HG03565 (cell line): Measurements from ENCODE around the gene LRRC36.

Experiments
- ATAC-seq: cut with Tn5 transposase; IDR thresholded peaks from one replicate; pipeline ENCODE4 v1.9.1; 2021; ENCODE audit warnings: mild to moderate bottlenecking, moderate library complexity; ENCODE audit not compliant: unreplicated experiment

The LRRC36 gene, protein sequence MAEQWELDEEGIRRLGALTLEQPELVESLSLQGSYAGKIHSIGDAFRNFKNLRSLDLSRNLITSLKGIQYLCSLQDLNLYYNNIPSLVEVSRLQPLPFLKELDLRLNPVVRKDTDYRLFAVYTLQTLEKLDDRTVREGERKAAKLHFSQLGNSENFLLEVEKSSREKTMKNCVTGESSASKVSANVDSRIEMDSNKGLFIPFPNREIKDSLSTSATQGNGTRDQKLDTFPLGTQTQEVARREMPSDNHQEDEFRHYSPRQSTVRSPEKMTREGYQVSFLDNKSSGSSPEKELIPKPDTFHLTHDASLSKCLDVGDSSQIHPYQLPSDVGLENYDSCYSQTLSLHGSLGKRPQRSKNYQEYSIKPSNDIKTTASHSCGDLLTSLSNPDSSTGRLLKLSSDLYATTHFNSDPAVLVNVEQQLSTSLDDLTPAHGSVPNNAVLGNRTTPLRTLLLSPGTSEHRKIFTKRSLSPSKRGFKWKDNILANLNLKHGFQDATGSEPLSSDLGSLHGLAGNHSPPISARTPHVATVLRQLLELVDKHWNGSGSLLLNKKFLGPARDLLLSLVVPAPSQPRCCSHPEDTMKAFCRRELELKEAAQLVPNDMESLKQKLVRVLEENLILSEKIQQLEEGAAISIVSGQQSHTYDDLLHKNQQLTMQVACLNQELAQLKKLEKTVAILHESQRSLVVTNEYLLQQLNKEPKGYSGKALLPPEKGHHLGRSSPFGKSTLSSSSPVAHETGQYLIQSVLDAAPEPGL

DNA sequence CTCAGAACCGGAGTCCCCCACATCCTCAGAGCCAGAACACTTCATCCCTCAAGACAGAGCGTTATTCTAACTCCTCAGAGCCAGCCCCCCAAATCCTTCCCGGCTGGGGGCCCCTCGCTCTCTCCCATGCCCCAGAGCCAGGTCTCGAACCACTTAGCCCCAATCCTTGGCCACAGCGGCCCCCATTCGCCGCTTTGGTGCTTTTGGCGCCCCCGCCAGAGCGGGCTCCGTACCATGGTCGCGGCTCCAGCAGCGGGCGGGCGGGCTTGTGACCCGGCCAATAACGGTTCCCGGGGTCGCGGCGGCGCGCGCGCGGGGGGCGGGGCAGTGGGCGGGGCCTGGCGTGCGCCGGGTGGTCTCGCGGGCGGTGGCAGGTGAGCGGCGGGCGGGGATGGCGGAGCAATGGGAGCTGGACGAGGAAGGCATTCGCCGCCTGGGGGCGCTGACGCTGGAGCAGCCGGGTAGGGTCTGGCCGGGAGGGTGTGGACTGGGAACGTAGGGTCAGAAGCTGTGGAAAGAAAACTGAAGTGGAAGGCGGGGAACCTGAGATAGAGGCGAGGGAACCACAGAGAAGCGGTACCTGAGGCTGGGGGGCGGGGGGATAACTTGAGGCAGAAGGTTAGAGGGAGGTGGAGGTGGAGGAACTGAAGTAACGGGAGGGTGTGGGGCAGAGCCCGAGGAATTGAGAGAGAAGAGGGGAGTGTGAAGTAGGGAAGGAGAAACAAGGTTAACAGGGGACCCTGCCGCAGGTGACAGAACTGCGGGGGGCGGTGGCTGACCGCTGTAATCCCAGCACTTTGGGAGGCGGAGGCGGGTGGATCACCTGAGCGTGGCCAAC, at the start of gene LRRC36, which contains the start of gene KCTD19:
Gene LRRC36, plus strand, starts transcription at position 344 of the 838 bp plus-strand sequence. Its CDS starts 48 bp downstream, at position 392.
Gene KCTD19, minus strand, starts transcription at position 270 of the 838 bp plus-strand sequence. Its CDS starts 34 bp downstream, at position 236.
- ATAC-seq, result no peak

DNA sequence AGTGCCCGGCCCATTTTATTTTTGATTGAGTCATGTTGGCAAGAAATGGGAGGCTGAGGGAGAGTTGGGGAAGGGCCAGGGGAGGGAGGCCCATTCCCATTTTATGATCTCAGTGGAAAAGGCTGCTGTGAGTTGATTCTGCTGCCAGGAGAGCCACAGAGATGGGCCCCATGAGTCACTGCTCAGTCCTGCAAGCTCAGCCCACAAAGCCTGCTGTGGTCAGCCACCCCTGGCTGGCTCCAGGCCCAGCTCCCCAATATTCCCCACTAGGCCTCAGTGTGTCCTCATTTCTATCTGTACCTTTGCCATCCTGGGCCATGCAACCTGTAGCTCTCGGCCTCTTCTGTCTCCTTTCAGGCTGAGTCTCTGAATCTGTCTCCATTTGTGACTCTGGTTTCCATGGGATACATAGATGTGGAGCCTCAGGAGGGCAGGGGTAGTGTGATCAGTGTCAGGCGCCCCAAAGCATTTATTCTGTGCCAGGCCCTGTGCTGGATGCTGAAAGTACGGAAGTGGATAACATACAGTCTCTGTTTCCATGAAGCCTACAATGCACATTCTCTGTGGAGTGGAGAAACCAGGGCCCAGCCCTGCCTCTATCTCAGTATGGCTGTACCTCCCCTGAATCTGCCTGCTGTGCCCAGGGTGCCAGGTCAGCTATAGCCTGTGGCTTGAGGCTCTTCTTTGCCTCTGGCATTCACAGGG, 49.2 kb upstream of the LRRC36 start:
- ATAC-seq, result no peak

DNA sequence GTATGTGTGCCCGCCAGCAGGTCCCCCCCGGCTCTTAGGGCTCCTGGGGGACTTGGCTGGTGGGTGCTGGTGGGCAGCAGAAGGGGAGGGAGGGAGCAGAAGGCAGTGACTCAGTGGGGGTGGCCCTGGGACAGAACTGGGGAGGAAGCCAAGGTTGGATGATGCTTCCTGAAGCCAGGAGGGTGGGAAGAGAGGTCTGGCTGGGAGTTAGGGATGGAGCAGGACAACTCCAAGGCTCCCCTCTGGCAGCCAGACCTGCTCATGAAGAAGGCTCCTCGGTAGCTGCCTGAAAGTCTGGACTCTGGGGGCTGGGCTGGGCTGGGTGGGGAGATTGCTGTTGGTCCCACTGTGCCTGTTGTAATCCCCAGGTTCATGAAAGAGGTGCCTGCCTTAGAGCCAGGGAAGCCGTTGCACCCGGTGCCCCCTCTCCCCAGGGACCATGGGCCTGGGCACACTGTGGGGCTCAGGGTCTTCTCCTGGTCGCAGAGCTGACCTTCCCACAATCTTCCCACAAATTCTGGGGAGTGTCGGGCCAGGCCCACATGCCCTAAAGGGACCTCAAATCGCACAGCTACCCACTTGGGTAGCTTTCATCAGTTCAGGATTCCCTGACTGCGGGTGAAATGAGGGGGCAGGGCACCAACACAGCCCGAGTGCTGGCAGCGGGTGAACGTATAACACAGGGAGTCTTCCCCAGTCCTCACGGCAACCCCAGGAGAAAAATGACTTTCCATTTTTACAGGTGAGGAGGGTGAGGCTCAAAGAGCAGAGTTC, 48.4 kb upstream of the LRRC36 start:
- ATAC-seq, result no peak

DNA sequence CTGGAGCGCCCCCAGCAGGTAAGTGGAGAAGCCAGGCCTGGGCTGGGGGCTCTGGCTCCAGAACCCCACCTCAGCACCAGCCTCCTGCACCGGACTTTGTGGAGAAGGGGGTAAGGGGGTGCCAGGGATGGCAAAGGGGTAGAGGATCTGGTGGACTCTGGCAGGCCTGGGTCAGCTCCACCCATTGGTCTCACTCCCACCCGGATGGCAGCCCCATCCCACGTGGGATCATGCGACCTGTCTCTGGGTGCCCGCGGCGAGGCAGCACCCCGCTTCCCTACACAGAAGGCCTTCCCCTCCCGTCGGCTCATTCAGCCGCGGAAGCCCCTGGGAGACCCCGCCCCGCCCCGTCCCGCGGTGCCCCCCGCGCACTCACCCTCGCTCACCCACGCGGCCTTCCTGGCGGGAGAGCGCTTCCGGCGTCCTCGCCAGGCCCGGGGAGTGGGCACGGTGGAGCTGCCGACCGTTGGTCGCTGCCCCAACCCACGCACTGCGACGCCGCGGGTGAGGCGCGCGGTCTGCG, 47.8 kb upstream of the LRRC36 start:
- ATAC-seq, result peak; percentile 23

DNA sequence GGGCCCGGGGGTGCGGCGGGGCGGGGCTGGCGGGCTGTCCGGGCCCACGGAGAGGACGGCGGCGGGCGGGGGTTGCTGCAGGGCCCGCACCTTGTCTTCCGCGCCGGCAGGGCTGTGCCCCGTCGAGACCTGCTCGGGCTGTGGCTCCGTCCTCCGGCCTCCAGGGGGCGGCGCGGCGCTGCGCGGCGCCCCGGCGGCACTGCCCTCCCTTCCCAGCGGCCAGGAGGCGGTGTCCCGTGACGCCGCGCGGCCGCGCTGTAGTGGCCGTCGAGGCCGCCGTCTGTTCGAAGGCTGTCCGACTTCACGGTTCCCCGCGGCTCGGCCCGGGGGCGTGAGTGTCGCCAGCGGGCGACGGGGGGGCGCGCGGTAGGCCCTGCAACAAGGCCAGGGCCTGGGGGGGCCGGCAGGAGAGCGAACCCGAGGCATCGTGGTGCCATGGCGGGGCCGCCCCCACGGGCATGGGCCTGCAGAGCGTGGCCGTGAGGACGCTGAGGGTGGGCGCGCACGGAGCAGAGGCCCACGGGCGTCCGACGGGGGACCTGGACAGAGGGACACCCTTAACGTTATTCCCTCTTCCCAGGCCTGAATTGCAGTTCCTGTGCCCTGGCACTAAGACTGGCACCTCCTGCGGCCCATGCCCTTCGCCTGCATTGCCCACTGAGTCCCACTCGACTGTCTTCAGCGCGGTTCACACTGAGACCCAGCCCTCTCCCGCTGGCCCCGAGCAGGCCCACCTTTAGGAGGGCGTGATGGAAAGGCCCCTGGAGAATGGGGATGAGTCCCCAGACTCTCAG, 47.1 kb upstream of the LRRC36 start, which contains the start of gene PLEKHG4:
Gene PLEKHG4, plus strand, starts transcription at position 237 of the 794 bp plus-strand sequence. Its CDS starts 513 bp downstream, at position 750.
- ATAC-seq, result peak; percentile 57

DNA sequence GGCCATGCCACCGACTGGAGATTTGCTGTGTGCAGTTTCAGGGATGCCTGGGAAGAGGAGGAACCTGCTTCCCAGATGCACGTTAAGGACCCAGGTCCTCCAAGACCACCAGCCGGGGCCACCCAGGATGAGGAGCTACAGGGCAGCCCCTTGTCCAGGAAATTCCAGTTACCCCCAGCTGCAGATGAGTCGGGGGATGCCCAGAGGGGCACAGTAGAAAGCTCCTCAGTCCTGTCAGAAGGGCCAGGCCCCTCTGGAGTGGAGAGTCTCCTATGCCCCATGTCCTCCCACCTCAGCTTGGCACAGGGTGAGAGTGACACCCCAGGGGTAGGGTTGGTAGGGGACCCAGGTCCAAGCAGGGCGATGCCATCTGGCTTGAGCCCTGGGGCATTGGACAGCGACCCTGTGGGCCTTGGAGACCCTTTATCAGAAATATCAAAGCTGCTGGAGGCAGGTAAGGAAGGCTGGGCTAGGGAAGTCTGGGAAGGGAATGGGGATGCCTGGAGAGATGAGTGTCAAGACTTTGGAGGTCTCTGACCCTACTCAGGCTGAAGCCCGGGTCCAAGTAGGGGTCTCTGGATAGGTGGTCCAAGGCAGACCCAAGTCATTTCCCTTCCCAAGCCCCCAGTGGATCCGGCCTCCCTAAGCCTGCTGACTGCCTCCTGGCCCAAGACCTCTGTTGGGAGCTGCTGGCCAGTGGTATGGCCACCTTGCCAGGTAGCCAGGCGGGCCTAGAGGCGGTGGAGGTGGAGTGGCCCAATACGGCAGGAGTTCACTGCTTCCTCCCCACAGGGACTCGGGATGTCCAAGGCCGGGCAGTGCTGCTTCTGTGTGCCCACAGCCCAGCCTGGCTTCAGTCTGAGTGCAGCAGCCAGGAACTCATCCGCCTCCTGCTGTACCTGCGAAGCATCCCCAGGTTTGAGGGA, 46.3 kb upstream of the LRRC36 start:
- no peak for ATAC-seq

DNA sequence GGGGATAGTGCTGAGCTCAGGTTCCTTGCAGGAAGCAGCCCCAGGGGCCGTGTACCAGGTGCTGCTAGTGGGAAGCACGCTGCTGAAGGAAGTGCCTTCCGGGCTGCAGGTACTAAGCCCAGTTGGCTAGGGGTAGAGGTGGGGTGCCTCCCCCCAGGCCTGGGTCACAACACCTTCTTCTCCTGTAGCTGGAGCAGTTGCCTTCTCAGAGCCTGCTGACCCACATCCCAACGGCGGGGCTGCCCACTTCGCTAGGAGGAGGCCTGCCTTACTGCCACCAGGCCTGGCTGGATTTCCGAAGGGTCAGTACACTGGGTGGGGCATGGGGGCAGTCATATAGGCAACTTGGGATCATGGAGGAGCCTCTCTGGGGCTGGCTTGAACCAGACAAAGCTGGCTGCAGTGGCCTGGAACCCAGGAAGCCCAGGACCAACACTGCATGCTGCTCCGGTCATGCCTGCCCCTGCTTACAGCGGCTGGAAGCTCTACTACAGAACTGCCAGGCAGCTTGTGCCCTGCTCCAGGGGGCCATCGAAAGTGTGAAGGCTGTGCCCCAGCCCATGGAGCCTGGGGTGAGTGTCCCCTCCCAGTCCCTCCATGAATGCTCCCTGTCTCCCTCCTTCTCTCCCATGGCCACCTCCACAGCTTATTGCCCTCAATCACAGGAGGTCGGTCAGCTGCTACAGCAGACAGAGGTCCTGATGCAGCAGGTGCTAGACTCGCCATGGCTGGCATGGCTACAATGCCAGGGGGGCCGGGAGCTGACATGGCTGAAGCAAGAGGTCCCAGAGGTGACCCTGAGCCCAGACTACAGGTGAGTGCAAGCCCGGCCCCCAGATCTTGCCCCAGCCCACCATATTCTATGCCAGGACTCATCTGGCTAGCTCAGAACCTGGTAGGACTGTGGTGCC, 44.8 kb upstream of the LRRC36 start:
- no peak for ATAC-seq

DNA sequence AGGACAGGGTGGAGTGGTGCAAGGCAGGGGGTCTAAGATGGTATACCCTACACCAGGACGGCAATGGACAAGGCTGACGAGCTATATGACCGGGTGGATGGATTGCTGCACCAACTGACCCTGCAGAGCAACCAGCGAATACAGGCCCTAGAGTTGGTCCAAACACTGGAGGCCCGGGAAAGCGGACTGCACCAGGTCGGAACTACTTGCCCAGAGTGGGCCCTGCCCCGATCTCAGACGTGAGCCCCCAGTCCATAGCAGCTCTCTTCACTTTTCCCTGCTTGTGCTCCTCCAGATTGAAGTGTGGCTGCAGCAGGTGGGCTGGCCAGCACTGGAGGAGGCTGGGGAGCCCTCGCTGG, 44.2 kb upstream of the LRRC36 start:
- ATAC-seq, result no peak

DNA sequence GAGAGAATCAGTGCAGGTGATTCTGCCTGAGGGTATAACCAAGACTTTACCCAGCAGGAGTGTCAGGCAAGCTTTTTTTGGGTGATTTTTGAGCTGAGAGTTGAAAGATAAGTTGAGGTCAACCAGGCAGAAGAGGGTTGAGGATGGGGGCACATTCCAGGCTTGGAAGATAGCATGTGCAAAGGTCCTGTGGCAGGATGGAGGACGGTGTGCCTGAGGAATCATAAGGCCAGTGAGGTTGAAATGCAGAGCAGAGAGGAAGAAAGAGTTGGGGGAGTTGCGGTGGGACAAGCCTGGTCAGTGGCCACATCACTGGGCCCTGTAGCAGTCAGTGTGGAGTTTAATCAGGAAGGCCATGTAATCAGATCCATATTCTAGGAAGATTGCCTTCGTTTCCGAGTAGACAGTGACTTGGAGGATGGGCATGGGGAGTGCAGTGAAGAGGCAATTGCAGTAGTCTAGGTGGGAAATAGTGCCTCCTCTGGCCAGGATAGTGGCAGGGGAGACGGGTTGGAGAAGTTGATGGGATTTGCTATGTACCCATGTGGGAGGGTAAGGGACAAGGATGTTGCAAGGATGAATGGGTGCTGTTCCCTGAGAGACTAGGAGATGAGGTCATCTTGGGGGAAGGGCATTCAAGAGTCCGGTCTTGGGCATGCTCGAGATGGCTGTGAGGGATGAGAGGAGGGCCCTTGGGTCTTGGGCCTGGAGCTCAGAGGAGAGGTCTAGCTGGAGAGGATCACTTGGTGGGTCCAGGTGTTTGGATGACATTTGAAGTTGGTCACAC, 43.4 kb upstream of the LRRC36 start:
- no peak for ATAC-seq

DNA sequence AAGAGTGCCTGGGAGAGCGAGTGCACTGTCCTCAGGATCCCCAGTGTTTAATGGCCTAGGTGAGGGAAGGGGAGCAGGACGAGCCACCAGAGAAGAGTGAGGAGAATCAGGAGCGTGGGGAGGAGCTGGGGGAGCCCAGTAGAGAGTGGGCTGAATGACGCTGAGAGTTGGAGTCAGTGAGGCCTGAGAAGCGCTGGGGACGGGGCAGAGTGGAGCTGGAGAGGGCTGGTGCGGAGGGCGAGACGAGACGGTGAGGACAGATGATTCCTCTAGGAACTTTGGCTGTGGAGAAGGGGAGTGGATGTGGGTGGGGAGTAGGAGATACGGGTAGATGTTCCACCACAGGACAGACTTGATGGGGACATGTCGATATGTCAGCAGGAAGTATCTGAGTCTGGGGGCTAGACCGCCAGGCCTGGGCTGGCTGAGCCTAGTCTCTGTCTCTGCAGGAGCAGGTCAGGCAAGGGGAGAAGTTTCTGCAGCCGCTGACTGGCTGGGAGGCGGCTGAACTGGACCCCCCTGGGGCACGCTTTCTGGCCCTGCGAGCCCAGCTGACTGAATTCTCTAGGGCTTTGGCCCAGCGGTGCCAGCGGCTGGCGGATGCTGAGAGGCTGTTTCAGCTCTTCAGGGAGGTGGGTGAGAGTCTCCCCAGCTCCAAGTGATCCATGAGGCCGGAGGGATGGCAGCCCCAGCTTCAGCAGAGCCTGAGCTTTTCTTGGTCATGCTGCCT, 42.6 kb upstream of the LRRC36 start:
- ATAC-seq, result no peak

DNA sequence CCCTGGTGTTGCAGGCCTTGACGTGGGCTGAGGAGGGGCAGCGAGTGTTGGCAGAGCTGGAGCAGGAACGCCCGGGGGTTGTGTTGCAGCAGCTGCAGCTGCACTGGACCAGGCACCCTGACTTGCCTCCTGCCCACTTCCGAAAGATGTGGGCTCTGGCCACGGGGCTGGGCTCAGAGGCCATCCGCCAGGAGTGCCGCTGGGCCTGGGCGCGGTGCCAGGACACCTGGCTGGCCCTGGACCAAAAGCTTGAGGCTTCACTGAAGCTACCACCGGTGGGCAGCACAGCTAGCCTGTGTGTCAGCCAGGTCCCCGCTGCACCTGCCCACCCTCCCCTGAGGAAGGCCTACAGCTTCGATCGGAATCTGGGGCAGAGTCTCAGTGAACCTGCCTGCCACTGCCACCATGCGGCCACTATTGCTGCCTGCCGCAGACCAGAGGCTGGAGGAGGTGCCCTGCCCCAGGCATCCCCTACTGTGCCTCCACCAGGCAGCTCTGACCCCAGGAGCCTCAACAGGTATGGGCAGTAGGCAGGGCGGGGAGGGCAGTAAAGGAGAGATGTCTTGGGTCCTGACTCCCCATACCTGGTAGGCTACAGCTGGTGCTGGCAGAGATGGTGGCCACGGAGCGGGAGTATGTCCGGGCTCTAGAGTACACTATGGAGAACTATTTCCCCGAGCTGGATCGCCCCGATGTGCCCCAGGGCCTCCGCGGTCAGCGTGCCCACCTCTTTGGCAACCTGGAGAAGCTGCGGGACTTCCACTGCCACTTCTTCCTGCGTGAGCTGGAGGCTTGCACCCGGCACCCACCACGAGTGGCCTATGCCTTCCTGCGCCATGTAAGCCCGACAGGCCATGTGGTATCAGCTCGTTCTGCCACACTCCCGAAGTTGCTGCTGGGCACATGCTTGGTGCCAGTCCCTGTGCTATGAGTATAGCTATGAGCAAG, 41.6 kb upstream of the LRRC36 start:
- no peak for ATAC-seq

DNA sequence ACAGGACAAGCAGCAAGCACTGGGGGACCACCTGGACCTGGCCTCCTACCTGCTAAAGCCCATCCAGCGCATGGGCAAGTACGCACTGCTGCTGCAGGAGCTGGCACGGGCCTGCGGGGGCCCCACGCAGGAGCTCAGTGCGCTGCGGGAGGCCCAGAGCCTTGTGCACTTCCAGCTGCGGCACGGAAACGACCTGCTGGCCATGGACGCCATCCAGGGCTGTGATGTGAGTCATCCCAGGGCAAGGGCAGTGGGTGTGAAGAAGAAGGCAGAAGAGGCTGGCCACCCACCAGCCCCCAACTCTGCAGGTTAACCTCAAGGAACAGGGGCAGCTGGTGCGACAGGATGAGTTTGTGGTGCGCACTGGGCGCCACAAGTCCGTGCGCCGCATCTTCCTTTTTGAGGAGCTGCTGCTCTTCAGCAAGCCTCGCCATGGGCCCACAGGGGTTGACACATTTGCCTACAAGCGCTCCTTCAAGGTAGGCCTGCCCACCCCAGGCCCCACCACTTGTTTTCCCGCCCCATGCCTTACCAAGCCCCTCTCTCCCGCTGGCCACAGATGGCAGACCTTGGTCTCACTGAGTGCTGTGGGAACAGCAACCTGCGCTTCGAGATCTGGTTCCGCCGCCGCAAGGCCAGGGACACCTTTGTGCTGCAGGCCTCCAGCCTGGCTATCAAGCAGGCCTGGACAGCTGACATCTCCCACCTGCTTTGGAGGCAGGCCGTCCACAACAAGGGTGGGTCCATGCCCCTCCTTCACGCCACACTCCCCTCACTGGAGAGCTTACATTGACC, 40.0 kb upstream of the LRRC36 start:
- ATAC-seq, result no peak

DNA sequence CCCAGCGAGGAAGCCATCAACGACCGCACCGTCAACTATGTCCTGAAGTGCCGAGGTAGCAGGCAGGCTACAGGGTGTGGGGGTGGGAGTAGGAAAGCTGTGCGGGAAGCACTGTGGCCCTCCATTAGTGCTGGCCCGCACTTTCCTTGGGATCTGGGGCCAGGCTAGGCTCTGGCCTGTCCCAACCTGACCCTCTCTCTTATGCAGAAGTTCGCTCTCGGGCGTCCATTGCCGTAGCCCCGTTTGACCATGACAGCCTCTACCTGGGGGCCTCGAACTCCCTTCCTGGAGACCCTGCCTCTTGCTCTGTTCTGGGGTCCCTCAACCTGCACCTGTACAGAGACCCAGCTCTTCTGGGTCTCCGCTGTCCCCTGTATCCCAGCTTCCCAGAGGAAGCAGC, 38.7 kb upstream of the LRRC36 start:
- ATAC-seq, result no peak
